Measurements from ENCODE around the gene CACNB1.

CACNB1 gene

DNA sequence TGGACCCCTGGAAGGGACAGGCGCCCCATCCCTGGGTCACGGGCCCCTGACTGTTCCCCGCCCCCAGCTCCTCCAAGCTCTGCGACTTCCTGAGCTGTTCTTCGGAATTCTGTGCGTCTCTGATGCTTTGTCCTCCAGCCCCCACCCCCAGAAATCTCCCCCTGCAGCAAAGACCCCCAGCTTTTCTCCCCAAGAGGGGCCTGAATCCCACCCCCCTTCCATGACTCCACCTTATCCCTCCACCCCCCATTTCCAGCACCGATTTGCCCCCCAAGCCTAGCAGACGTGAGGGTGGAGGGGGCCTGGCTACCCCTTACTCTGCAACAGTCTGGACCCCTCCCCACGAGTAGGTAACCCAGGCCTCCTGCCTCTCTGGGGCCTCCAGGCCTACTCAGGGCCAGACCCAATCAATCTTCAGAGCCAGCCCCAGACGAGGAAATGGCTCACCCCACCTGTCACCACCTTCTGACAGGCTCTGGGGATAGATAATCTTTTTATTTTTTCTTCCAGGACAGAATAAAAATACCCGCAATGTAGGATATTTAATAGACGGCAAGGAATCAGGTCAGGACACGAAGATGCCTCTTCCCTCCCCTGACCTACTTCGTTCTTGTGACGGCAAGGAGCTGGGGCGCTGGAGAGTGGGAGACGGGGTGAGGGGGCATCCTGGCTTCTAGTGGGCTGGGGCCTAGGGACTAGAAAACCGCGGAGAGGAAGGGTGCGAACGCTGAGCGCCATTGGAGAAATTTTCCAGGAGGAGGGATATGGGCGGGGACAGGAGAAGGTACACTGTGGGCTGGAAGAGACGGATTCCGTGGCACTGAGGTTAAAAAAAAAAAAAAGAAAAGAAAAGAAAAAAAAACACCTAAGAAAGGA is 45.3 kb downstream of the CACNB1 start:
- H3K36me3 Mint-ChIP-seq = no peaks in the 10 kb centered on the region
- ATAC-seq (ENCODE audit: low read depth) (no peak), DNase-seq (ENCODE audit: low spot score in 2 of 2) (no peak)
- H3K27ac Mint-ChIP-seq = no peak overlapping the region
- H3K27me3 Mint-ChIP-seq = peaks cover 22% of the 10 kb centered on the region
- peaks cover 18% of the 10 kb centered on the region for H3K4me1 Mint-ChIP-seq
- H3K9me3 Mint-ChIP-seq = no peaks in the 10 kb centered on the region
- peak overlapping the region; percentile 99 for H3K4me3 Mint-ChIP-seq

DNA sequence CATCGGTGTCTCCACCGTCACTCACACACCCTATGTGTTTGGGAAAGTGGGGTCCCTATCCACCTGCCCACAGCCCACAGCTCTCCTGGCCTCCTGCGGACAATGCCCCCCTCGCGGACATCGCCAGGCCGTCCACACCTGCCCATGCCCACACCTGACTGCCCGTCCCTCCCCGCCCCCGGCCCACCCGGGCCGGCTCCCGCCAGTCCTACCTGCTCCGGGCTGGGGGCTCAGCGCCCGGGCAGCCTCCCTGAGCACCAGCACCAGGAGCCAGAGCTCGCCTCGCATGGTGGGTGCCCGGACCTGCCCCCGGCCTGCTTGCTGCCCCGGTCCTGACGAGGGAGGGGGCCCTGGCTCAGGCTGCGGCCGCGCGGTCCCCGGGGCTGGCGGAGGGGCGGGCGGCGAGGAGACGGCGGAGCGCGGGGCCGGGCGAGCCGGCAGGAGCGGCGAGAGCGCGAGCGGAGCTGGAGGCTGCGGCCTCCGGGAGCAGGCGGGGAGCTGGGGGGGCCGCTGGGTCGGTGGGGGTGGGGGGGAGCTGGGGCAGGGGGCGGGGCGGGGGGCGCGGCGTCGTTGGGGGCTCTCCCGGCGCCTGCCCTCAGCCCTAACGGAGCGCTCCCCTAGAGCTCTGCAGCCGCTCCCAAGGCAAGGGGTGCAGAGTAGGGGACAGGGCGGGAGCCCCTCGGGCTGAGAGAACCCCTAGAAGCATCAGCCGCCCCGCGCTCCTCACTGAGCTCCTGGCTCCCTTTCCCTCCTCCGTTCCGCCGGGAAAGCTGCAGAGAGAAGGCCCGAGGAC is 46.1 kb downstream of the CACNB1 start, which contains the start of gene PLXDC1:
PLXDC1 (minus strand) TSS at position 488 of the 793 bp plus-strand sequence; CDS start at position 288, 200 bp downstream.
- Mint-ChIP-seq H3K27me3 (peaks cover 23% of the 10 kb centered on the region), H3K9me3 (no peaks in the 10 kb centered on the region), H3K27ac (no peak within 1 kb of the TSS), H3K4me1 (peaks cover 18% of the 10 kb centered on the region), H3K4me3 (peak within 1 kb of the TSS; percentile 99), H3K36me3 (no peaks in the 10 kb centered on the region)
- ATAC-seq (ENCODE audit: low read depth) = no peak
- DNase-seq (ENCODE audit: low spot score in 2 of 2) = peak in 1 of 2 donors; percentile 41

DNA sequence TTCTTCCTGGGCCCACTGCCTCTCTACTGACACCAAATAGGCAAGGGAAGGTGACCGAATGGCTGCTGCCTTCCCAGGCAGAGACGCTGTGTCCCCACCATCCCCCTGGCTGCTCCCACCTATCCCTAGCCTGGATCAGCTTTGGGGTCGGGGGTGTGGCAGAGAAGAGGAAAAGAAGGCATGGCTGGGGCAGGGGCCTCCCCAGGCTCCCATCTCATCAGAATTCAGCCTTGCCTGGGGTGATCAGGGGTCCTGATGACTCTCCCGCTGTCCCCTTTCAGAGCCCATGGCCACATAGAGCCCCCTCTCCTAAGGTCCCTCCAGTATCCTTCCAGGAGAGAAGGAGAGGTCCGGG is 46.7 kb downstream of the CACNB1 start:
- peaks cover 18% of the 10 kb centered on the region for H3K4me1 Mint-ChIP-seq
- no peaks in the 10 kb centered on the region for H3K36me3 Mint-ChIP-seq
- H3K27ac Mint-ChIP-seq = no peak overlapping the region
- DNase-seq (ENCODE audit: low spot score in 2 of 2) (no peak), ATAC-seq (ENCODE audit: low read depth) (no peak)
- H3K4me3 Mint-ChIP-seq = no peak overlapping the region
- H3K27me3 Mint-ChIP-seq = peaks cover 23% of the 10 kb centered on the region
- no peaks in the 10 kb centered on the region for H3K9me3 Mint-ChIP-seq

DNA sequence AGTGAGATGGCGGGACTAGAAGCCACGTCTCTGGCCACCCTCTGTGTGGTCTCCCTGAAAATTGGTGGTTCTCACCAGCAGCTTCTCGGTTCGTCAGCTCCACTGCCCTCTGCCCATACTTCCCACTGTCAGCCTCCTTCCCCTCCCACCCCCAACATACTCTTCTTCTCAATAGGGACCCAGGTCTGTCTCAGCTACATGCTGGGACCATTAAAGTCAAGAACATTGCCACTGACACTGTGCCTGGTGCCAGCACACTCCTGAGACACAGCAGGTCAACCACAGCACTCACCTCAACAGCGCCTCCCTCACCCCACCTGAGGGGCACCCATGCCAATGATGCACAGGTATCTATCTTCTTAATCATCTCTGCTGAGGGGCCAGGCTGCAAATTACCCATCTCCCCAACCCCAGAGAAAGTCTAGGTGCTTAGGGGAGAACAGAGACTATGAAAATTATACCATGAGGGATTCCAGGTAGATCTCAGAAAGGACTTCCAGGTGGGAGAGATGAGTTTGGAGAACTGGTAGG is 47.3 kb downstream of the CACNB1 start:
- H3K4me3 Mint-ChIP-seq = peak overlapping the region; percentile 14
- H3K4me1 Mint-ChIP-seq = peaks cover 18% of the 10 kb centered on the region
- DNase-seq (ENCODE audit: low spot score in 2 of 2) = no peak
- ATAC-seq (ENCODE audit: low read depth) = no peak
- no peak overlapping the region for H3K27ac Mint-ChIP-seq
- H3K27me3 Mint-ChIP-seq = peaks cover 29% of the 10 kb centered on the region
- H3K9me3 Mint-ChIP-seq = no peaks in the 10 kb centered on the region
- no peaks in the 10 kb centered on the region for H3K36me3 Mint-ChIP-seq

DNA sequence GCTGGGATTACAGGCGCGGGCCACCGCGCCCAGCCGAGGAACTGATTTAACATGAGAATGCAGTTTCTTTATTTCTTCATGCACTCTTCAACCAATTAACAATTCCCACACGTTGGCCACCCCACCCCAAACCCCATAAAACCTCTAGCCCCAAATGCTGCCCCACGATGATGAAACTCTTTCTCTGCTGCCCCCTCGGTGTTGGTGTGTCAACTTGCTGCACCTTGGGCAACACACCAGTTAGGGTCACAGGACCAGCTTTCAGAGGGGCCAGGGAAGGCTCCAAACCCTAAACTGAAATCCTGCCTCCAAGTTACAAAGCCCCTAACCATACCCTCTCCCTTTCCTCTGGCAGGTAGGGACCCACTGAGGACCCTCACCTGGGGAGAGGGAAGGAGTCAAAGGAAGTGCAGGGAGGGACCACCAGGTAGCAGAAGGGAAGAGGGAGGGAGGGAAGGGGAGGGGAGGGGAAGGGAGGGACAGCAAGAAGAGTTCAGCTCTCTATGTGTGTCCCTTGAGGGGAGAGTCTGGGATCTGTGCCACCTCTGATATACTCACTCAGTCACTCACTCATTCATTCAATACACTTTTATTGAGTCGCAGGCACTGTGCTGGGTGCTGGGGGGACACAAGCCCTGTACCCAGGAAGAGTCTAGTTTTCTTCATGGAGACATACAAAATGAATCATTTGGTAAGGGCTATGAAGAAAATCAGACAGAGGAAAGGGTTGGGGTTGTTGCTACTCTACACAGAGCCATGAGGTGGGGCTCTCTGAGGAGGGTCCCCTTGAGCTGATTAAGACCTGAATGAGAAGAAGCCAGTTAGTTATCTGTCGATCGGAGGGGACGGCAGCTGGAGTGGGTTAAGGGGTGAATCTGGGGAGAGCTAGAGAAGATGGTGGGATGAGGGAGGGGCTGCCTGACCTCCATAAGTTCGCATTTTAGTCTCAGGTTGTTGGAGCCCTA is 50.0 kb downstream of the CACNB1 start:
- Mint-ChIP-seq H3K27me3 (peaks cover 29% of the 10 kb centered on the region), H3K36me3 (no peaks in the 10 kb centered on the region), H3K27ac (no peak overlapping the region), H3K4me1 (peaks cover 6% of the 10 kb centered on the region), H3K9me3 (no peaks in the 10 kb centered on the region), H3K4me3 (no peak overlapping the region)
- no peak for DNase-seq (ENCODE audit: low spot score in 2 of 2)
- no peak for ATAC-seq (ENCODE audit: low read depth)

DNA sequence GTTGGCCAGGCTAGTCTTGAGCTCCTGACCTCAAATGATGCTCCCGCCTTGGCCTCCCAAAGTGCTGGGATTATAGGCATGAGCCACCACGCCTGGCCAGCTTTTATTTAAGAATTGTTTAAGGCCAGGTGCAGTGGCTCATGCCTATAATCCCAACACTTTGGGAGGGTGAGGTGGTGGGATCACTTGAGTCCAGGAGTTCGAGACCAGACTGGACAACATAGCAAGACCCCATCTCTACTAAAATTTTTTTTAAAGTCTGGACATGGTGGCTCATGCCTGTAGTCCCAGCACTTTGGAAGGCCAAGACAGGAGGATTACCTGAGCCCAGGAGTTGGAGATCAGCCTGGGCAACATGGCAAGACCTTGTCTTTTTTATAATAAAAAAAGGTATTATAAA is 51.2 kb downstream of the CACNB1 start:
- Mint-ChIP-seq H3K27ac (no peak overlapping the region), H3K4me3 (no peak overlapping the region), H3K9me3 (no peaks in the 10 kb centered on the region), H3K4me1 (peaks cover 4% of the 10 kb centered on the region), H3K36me3 (no peaks in the 10 kb centered on the region), H3K27me3 (peaks cover 27% of the 10 kb centered on the region)
- ATAC-seq (ENCODE audit: low read depth) (no peak), DNase-seq (ENCODE audit: low spot score in 2 of 2) (no peak)

DNA sequence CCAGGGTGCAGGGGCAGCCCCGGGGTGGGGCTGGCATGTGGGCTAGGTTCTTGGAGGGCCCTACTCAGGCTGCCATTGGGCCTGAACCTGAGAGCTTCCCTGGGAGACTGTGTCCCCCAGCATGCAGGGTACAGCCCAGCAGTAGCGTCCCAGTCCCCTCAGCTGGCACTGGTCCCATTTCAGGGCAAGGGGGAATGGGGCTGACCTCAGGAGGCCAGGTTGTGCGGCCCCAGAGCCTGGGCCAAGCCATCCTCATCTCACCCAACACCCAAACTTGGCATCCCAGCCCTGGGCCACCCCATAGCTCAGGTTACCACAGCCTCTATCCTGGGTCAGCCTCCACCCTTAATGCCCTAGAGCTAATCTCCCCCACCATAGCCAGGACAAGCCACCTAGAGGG is 52.3 kb downstream of the CACNB1 start:
- DNase-seq (ENCODE audit: low spot score in 2 of 2) (no peak), ATAC-seq (ENCODE audit: low read depth) (no peak)
- peaks cover under 1% of the 10 kb centered on the region for H3K4me1 Mint-ChIP-seq
- no peaks in the 10 kb centered on the region for H3K36me3 Mint-ChIP-seq
- no peak overlapping the region for H3K27ac Mint-ChIP-seq
- H3K27me3 Mint-ChIP-seq = peaks cover 23% of the 10 kb centered on the region
- H3K9me3 Mint-ChIP-seq = no peaks in the 10 kb centered on the region
- no peak overlapping the region for H3K4me3 Mint-ChIP-seq

DNA sequence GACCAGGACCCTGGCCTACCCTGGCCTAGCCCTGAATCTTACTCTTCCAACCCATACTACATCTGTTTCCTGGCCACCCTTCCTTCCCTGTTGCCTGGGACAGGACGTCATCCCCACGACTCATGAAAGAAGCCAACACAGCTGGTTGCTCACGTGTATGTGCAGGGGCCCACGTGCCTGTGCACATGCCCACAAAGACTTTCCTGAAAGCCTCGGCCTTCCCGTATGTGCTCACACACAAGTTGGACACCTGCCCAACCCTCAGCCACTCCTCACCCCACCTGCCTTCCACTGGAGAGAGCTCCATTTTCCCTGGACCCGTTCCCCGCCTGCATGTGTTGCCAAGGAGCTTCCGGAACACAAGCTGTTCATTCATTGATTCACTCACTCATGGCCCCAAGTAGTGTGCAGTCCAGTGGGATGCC is 53.0 kb downstream of the CACNB1 start:
- Mint-ChIP-seq H3K4me3 (no peak overlapping the region), H3K9me3 (no peaks in the 10 kb centered on the region), H3K36me3 (no peaks in the 10 kb centered on the region), H3K27ac (no peak overlapping the region), H3K4me1 (no peaks in the 10 kb centered on the region), H3K27me3 (peaks cover 18% of the 10 kb centered on the region)
- DNase-seq (ENCODE audit: low spot score in 2 of 2) = no peak
- ATAC-seq (ENCODE audit: low read depth) = no peak

DNA sequence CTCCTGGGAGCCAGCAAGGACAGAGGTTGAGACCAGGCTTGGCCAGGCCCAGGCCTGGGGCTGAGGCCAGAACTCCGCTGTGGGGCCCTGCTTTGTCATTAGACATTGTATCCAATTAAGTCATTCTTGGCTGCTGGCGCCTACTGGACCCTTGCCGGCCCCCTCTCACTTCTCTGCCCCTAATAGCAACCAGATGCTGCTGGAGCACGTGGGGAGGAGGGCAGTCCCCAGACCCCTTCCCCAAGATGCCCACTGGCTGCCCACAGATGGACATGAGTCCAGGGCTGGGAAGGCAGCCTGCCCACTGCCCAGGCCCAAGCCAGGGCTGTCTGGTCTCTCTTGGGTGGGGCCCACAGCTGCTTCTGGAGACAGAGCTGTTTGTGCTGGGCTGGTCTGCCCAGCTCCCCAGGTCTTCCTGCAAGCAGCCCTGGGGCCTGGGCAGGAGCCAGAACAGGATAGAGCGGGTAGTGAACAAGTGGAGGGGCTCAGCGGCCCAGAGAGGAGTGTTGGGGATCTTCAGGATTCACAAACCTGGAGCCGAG is 53.8 kb downstream of the CACNB1 start:
- no peaks in the 10 kb centered on the region for H3K36me3 Mint-ChIP-seq
- no peak for DNase-seq (ENCODE audit: low spot score in 2 of 2)
- no peak overlapping the region for H3K4me3 Mint-ChIP-seq
- peaks cover 2% of the 10 kb centered on the region for H3K4me1 Mint-ChIP-seq
- no peak for ATAC-seq (ENCODE audit: low read depth)
- H3K27ac Mint-ChIP-seq = no peak overlapping the region
- H3K9me3 Mint-ChIP-seq = no peaks in the 10 kb centered on the region
- peaks cover 12% of the 10 kb centered on the region for H3K27me3 Mint-ChIP-seq

DNA sequence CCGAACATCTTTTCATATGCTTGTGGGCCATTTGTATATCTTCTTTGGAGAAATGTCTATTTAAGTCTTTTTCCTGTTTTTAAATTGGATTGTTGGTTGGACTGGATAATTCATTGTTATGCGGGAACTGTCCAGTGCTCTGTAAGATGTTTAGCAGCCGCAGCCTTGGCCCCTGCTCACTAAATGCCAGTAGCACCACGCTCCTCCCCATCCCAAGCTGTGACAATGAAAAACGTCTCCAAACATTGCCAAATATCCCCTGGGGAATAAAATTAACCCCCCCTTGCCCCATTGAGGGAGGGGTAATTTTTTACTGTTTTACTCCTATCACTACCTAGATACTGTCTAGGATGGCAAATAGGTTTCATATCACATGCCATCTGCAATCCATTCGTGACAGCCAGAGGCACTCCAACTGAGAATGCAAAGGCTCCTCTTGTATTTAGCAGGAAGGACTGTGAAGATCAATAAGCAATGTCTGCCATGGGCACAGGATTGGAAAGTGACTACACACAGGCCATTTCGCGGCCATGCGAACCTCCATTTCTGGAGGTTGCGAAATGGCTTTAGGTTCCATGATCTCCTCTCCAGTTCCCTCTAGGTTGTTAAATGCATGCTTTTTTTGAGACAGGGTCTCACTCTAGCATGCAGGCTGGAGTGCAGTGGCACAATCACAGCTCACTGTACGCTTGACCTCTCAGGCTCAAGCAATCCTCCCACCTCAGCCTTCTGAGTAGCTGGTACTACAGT is 55.4 kb downstream of the CACNB1 start:
- DNase-seq (ENCODE audit: low spot score in 2 of 2) (no peak), ATAC-seq (ENCODE audit: low read depth) (no peak)
- Mint-ChIP-seq H3K4me1 (peaks cover 3% of the 10 kb centered on the region), H3K36me3 (no peaks in the 10 kb centered on the region), H3K27ac (no peak overlapping the region), H3K27me3 (peaks cover 6% of the 10 kb centered on the region), H3K4me3 (no peak overlapping the region), H3K9me3 (no peaks in the 10 kb centered on the region)

DNA sequence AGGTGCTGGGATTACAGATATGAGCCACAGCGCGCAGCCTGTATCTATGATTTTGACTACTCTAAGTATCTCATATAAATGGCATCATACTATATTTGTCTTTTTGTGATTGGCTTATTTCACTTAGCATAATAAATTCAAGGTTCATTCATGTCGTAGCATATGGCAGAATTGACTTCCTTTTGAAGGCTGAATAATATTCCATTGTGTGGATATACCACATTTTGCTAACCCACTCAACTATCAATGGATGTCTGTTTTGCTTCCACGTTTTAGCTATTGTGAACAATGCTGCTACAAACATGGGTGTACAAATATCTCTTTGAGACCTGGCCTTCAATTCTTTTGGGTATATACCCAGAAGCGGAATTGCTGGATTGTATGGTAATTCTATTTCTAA is 56.2 kb downstream of the CACNB1 start:
- Mint-ChIP-seq H3K27ac (no peak overlapping the region), H3K27me3 (peaks cover 8% of the 10 kb centered on the region), H3K4me1 (peaks cover 3% of the 10 kb centered on the region), H3K9me3 (no peaks in the 10 kb centered on the region), H3K4me3 (no peak overlapping the region), H3K36me3 (no peaks in the 10 kb centered on the region)
- ATAC-seq (ENCODE audit: low read depth) (no peak), DNase-seq (ENCODE audit: low spot score in 2 of 2) (no peak)

DNA sequence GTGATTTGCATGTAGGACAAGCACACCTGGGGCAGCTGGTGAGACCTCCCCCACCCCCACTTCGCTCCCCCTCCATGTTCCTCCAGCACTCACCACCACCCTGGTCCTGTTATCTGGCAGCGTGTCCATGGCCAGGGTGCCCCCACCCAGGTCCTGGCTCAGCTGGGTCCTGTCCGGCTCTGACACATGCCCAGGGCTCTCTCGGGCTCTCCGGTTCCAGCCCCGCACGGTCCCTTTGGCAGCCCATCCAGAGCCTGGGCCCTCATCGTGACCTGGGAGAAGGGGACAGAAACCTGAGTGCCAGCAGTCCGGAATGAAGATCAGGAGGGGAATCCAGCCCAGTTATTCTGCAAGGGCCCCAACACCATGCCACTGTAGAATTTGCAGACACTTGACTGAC is 57.9 kb downstream of the CACNB1 start:
- no peak for DNase-seq (ENCODE audit: low spot score in 2 of 2)
- Mint-ChIP-seq H3K36me3 (no peaks in the 10 kb centered on the region), H3K4me1 (peaks cover 3% of the 10 kb centered on the region), H3K27ac (no peak overlapping the region), H3K9me3 (no peaks in the 10 kb centered on the region), H3K4me3 (no peak overlapping the region), H3K27me3 (peaks cover 2% of the 10 kb centered on the region)
- ATAC-seq (ENCODE audit: low read depth) = no peak

DNA sequence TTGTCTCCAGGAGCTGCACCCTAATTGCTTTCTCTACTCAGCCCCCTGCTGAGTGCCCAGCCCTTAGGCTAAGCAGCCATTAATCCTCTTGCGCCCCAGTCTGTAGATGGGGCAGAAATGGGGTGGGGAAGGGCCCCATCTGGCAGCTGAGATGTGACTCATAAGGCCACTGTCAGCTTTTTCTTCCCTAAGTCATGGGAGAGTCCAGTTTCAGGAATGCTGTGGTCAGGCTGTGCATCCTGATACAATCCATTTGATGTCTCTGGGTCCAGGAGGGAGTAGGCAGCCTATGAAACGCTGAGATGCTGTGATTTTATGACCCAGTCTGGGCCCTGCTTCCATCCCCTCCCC is 58.3 kb downstream of the CACNB1 start:
- H3K27me3 Mint-ChIP-seq = peaks cover 2% of the 10 kb centered on the region
- H3K27ac Mint-ChIP-seq = no peak overlapping the region
- peaks cover 3% of the 10 kb centered on the region for H3K4me1 Mint-ChIP-seq
- H3K36me3 Mint-ChIP-seq = no peaks in the 10 kb centered on the region
- H3K9me3 Mint-ChIP-seq = no peaks in the 10 kb centered on the region
- no peak for ATAC-seq (ENCODE audit: low read depth)
- no peak for DNase-seq (ENCODE audit: low spot score in 2 of 2)
- H3K4me3 Mint-ChIP-seq = no peak overlapping the region

Measured in memory B cell (primary cell).